Mucosa of stomach (tissue), 1 donor: ENCODE measurements around the gene RNF112.

Experiments
- H3K27me3 ChIP-seq: one replicate; pipeline ENCODE4 v1.7.0; 2013; ENCODE audit warnings: mild to moderate bottlenecking, low read length; ENCODE audit not compliant: control insufficient read depth, insufficient read depth
- H3K36me3 ChIP-seq: one replicate; pipeline ENCODE4 v1.7.0; 2013; ENCODE audit warnings: low read length; ENCODE audit not compliant: control insufficient read depth, insufficient read depth
- H3K4me1 ChIP-seq: one replicate; pipeline ENCODE4 v1.7.0; 2013; ENCODE audit warnings: mild to moderate bottlenecking, low read length; ENCODE audit not compliant: control insufficient read depth, insufficient read depth
- H3K4me3 ChIP-seq: one replicate; pipeline ENCODE4 v1.7.0; 2013; ENCODE audit warnings: low read length
- H3K9ac ChIP-seq: one replicate; pipeline ENCODE4 v1.7.0; 2013; ENCODE audit warnings: mild to moderate bottlenecking, low read length, moderate library complexity
- H3K9me3 ChIP-seq: one replicate; pipeline ENCODE4 v1.7.0; 2013; ENCODE audit warnings: mild to moderate bottlenecking, low read length, moderate library complexity; ENCODE audit not compliant: control insufficient read depth
- donor health status: Pancreatic carcinoma.

The RNF112 gene

DNA sequence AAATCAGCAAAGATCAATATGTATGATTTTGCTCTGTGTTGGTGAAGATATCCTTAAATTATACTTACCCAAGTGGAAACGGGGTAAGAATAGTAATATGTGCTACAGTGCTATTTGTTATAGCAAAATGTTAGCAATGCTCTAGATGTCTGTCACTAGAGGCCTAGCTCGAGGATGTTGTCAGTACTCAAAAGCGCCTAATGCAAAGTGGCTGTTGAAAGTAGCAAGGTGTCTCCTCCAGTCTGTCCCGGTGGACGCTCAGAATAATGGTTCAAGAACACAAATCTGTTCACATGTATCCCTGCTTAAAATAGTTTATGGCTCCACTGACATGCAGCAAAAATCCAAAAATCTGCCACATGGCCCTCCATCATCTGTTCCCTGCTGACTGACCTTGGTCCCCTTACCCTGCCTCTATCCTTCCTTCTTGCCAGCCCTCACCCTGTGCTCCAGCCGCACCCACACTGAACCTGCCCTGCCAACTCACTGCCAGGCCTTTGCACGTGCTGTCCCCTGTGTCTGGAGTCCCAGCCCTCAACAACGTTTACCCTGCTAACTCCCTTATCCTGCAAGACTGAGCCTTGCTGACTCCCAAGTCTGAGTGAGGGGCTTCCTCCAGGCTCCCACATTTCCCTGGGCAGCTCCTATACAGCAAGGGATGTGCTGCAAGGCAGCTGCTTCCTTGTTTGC is 9.6 kb upstream of the RNF112 start:
- peaks cover 26% of the 10 kb centered on the region for H3K4me1 ChIP-seq
- H3K9me3 ChIP-seq = no peaks in the 10 kb centered on the region
- no peaks in the 10 kb centered on the region for H3K36me3 ChIP-seq
- H3K9ac ChIP-seq = no peak overlapping the region
- no peak overlapping the region for H3K4me3 ChIP-seq
- H3K27me3 ChIP-seq = no peaks in the 10 kb centered on the region

DNA sequence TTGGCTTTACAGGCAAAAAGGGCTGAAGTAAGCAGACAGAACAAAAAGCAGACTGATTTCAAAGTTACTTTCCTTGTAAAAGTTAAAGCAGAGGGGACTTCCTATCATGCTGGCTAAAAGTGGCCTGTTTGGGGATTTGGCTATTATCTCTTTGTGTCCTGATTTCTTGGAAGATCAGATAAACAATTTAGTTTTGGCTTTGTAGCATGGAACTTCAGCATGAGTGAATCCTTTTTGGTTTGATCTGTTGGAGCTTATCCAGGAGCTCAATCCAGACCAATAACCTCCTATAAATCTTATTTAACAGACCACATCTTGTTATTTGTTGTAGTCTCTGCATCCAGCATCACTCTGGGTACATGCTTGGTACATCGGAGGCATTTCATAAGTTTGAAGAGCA is 8.9 kb upstream of the RNF112 start:
- peaks cover 26% of the 10 kb centered on the region for H3K4me1 ChIP-seq
- no peaks in the 10 kb centered on the region for H3K9me3 ChIP-seq
- H3K9ac ChIP-seq = no peak overlapping the region
- H3K4me3 ChIP-seq = no peak overlapping the region
- no peaks in the 10 kb centered on the region for H3K36me3 ChIP-seq
- H3K27me3 ChIP-seq = no peaks in the 10 kb centered on the region

DNA sequence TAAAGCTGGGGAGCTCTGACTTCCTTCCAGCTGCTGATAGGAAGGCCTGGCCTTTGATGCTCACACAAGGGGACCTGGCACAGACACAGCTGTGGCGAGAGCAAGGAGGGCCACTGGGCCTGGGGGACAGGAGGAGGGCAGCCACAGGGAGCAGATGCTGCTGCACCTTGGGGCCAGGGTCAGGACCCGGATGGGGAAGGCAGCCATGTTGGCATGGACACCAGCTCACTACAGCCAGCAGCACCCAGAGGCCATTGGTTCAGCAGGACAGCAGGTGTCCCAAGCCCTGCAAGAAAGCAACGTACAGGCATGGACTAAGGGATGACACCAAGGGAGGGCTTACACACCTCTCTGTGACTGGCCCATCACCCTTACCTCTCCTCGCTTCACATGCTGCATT is 8.0 kb upstream of the RNF112 start:
- Histone ChIP-seq H3K36me3 (no peaks in the 10 kb centered on the region), H3K9me3 (no peaks in the 10 kb centered on the region), H3K4me1 (peaks cover 19% of the 10 kb centered on the region), H3K27me3 (no peaks in the 10 kb centered on the region), H3K4me3 (no peak overlapping the region), H3K9ac (no peak overlapping the region)

DNA sequence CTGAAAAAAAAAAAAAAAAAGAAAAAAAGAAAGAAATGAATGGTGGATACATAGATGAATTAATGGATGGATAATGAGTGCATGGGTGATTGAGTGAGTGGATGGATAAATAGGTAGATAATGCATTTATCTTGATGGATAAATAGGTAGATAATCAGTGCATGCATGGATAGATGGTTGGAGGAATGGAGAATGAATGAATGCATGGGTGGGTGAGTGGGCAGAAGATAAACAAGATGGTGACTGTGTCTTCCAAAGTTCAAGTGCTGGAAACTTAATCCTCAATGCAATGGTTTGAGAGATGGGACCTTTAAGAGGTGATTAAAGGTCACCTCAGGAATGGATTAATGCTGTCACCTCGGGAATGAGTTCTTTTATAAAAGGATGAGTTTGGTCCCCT is 6.8 kb upstream of the RNF112 start:
- Histone ChIP-seq H3K4me1 (peaks cover 7% of the 10 kb centered on the region), H3K27me3 (no peaks in the 10 kb centered on the region), H3K9me3 (no peaks in the 10 kb centered on the region), H3K4me3 (no peak overlapping the region), H3K36me3 (no peaks in the 10 kb centered on the region), H3K9ac (no peak overlapping the region)

DNA sequence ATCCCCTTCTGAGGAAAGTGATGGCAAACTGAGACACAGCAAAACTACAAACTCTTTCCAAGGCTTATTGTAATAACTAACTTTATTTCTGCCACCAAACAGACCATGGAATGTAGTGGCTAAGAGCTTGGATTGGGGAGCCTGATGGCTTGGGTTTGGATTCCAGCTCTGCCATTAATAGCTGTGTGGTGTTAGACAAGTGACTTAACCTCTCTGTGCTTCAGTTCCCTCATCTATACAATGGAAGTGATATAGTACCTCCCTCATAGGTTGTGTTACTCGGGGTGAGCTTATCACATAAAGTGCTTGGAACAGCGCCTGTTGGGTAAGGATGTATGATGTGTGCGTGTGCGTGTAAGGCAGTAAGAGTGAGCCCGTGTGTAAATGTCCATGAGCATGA is 5.9 kb upstream of the RNF112 start:
- H3K4me3 ChIP-seq = no peak overlapping the region
- no peak overlapping the region for H3K9ac ChIP-seq
- no peaks in the 10 kb centered on the region for H3K27me3 ChIP-seq
- no peaks in the 10 kb centered on the region for H3K9me3 ChIP-seq
- H3K36me3 ChIP-seq = no peaks in the 10 kb centered on the region
- peaks cover 7% of the 10 kb centered on the region for H3K4me1 ChIP-seq

DNA sequence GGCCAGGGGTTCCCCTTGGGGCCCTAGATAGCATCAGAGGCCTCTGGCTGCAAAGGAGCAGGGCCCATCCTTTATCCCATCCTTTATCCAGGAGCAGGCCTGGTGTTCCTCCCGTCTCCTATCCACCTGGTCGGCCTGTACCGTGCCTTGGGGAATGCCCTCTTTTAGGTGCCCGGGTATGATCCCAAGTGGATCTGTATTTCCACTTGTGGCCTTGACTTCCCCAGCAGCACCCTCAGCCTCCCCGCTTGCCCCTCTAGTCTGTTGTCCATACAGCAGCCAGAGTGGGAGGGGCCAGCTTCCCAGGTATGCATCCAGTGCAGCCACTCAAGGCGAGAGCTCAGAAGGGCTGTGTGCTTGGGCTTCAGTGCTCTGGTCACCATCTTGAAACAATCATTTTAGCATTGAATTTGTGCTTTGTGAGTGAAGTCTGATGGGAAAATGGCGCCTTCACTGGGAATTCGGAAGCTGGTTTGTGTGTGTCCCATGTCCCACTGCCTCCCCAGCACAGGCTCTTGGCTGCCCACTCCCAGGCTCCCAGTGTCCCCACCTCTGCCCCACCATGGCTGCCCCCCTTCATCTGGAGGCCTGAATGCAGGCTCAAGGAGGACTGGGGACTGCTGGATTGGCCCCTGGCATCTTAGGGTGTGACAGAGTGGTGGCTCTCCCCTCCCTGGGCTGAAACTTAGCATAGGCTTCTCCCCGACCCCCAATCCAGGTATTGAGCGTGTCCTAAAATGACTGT is 3.3 kb upstream of the RNF112 start:
- Histone ChIP-seq H3K4me1 (no peaks in the 10 kb centered on the region), H3K36me3 (no peaks in the 10 kb centered on the region)

DNA sequence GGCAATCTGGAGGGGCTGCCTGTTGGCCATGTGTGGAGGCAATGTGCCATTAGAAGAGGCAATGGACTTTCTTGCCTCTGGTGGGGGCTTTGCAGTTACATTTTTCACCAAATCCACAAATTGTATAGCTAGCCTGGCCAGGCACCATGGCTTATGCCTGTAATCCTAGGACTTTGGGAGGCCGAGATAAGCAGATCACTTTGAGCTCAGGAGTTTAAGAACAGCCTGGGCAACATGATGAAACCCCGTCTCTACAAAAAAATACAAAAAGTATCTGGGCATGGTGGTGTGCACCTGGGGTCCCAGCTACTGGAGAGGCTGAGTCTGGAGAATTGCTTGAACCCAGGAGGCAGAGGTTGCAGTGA is 2.7 kb upstream of the RNF112 start:
- Histone ChIP-seq H3K36me3 (no peaks in the 10 kb centered on the region), H3K9me3 (no peaks in the 10 kb centered on the region), H3K4me3 (no peak overlapping the region), H3K4me1 (no peaks in the 10 kb centered on the region), H3K27me3 (peaks cover 9% of the 10 kb centered on the region), H3K9ac (no peak overlapping the region)

More for the DNA sequence above, 3.3 kb upstream of the RNF112 start:
- Histone ChIP-seq H3K4me3 (no peak overlapping the region), H3K27me3 (peaks cover 9% of the 10 kb centered on the region), H3K9ac (no peak overlapping the region), H3K9me3 (no peaks in the 10 kb centered on the region)

DNA sequence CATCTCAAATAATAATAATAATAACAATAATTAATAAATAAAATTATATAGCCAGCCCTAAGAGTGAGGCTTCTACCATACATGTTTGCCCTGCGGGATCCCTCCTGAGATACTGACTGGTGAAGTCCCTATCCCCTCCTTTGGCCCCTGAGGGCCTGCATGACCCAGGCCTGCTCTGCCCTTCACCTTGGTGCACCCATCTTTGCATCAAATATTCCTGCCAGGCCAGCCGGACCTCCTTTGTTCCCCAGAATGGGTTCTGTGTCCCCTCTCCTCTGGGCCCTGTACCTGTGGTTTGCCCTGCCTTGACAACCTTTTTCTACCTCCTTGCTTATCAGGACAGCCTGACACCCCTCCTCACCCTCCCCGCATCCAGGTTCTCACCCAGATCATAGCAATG is 2.0 kb upstream of the RNF112 start:
- Histone ChIP-seq H3K9me3 (no peaks in the 10 kb centered on the region), H3K27me3 (peaks cover 9% of the 10 kb centered on the region), H3K4me1 (no peaks in the 10 kb centered on the region), H3K36me3 (no peaks in the 10 kb centered on the region), H3K4me3 (no peak overlapping the region), H3K9ac (no peak overlapping the region)

DNA sequence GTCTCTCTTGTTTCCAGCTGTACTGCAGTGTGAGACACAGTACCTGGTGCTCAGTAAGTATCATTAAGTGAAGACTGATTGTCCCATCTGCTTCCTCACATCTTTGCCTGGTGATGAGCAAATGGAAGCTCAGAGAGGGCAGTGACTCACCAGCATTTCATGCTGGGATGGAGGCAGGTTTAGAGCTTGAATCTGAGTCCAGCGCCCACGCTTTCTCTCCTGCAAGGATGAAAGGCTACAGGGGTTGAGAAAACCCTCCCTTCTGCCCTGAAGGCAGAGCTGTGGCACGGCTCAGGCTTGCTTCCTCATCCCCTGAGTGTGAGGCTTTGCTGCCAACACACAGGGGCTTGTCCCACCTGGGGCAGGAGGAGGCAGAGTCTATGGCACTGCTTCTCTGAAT is 1.5 kb upstream of the RNF112 start:
- Histone ChIP-seq H3K27me3 (peaks cover 9% of the 10 kb centered on the region), H3K36me3 (no peaks in the 10 kb centered on the region), H3K9me3 (no peaks in the 10 kb centered on the region), H3K4me3 (no peak overlapping the region), H3K4me1 (no peaks in the 10 kb centered on the region), H3K9ac (no peak overlapping the region)

DNA sequence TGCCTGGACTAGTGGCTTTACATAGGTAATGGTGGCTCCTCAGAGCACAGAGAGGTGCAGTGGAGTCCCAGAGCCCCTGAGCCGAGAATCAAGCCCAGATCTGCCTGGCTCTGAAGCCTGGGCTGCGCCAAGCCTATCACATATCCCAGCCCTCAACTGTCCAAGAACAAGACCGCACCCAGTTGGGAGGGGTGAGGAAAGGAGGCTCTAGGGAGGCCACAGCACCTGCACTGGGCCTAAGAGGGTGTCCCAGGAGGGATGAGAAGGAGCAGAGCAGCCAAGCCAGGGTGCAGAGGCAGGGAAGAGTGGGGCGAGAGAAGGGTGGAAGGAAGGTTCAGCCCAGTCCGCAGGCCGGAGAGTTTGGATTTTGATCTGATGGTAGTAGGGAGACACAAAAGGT is 941 bp upstream of the RNF112 start:
- no peaks in the 10 kb centered on the region for H3K9me3 ChIP-seq
- H3K4me1 ChIP-seq = no peaks in the 10 kb centered on the region
- no peak overlapping the region for H3K4me3 ChIP-seq
- H3K36me3 ChIP-seq = no peaks in the 10 kb centered on the region
- H3K27me3 ChIP-seq = peaks cover 9% of the 10 kb centered on the region
- no peak overlapping the region for H3K9ac ChIP-seq

DNA sequence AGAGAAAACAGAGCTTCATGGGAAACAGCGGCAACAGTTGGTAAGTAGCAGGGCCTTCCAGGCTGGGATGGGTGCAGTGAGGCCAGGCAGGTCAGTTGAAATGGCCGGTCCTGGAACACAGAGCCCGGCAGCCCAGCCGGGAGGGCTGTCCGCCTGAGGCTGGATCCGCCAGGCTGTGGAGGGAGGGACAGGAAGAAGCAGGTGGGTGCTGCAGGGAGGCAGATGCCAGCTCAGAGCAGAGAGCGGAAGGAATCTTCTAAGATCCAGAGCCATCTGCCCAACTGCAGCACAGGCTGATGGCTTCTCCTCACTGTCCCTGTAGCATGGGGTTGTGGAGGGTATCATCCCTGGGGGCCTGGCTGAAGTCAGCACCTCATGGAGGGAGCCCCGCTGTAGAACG is 599 bp downstream of the RNF112 start:
- no peaks in the 10 kb centered on the region for H3K36me3 ChIP-seq
- H3K4me3 ChIP-seq = no peak overlapping the region
- H3K9ac ChIP-seq = no peak overlapping the region
- peaks cover 9% of the 10 kb centered on the region for H3K27me3 ChIP-seq
- no peaks in the 10 kb centered on the region for H3K4me1 ChIP-seq
- no peaks in the 10 kb centered on the region for H3K9me3 ChIP-seq

DNA sequence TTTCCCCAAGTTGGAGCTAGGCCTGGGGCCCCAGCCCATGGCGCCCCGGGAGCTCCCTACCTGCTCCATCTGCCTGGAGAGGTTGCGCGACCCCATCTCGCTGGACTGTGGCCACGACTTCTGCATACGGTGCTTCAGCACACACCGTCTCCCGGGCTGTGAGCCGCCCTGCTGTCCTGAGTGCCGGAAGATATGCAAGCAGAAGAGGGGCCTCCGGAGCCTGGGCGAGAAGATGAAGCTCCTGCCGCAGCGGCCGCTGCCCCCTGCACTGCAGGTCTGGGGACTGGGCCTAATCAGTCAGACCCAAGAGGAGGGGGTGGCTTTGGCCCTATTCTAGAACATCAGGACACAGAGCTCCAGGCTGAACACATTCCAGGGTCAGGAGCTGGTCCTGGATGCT is 1.5 kb downstream of the RNF112 start:
- Histone ChIP-seq H3K4me3 (no peak overlapping the region), H3K9ac (no peak overlapping the region), H3K27me3 (peaks cover 9% of the 10 kb centered on the region), H3K9me3 (no peaks in the 10 kb centered on the region), H3K4me1 (peaks cover 2% of the 10 kb centered on the region), H3K36me3 (no peaks in the 10 kb centered on the region)
